GM12878 (cell line): ENCODE measurements around the gene SLC4A9. TPM values are rescaled to one million over a fixed set of nuclear protein-coding genes. Genes with fewer than 3 reads are reported as not detected.

ENCODE experiments used
- ATAC-seq: fragments of 200-7000 bp; cut with Tn5 transposase; 3 replicates; pipeline ENCODE4 v1.9.1; 2020; ENCODE audit warnings: mild to moderate bottlenecking, moderate library complexity
- BruUV-seq: library from RNA; stranded (reverse); fragments of 400-500 nt; replicated peaks from 2 replicates; lab custom pipeline; 2021; lab: Mats Ljungman, UMichigan
- CTCF ChIA-PET: fragments of 300-600 bp; sonication (Branson Sonifier 250); formaldehyde crosslinking; extraction: SDS; loops from one replicate; lab custom pipeline; 2021; ENCODE audit warnings: inconsistent platforms; lab: Yijun Ruan, JAX
- POLR2A ChIA-PET: fragments of 350-600 bp; formaldehyde crosslinking; extraction: SDS; loops from one replicate; lab custom pipeline; 2021; ENCODE audit warnings: inconsistent platforms; lab: Charles Lee
- RAD21 ChIA-PET: fragments of 300-600 bp; sonication (Branson Sonifier 250); formaldehyde crosslinking; loops from one replicate; lab custom pipeline; 2023; ENCODE audit warnings: antibody characterized with exemption; ENCODE audit not compliant: unreplicated experiment; lab: Charles Lee
- SMC1A ChIA-PET: fragments of 300-600 bp; sonication (Branson Sonifier 250); formaldehyde crosslinking; loops from one replicate; lab custom pipeline; 2023; ENCODE audit not compliant: unreplicated experiment, uncharacterized antibody; lab: Charles Lee
- DNase-seq: peaks from one replicate; pipeline ENCODE4 v3.0.0-alpha.2; 2011; ENCODE audit warnings: low read depth, low spot score
- FAIRE-seq: peaks from 3 replicates; lab custom pipeline; 2011; peaks lifted over from hg19 to GRCh38; lab: Jason Lieb, UNC
- H2AFZ ChIP-seq: 2 replicates; pipeline ENCODE4 v1.6.0; 2011; ENCODE audit warnings: low read depth, low read length, control low read depth; ENCODE audit not compliant: control insufficient read depth
- H3K27ac ChIP-seq: 2 replicates; pipeline ENCODE4 v1.5.1; 2011; ENCODE audit warnings: control low read depth; ENCODE audit not compliant: control insufficient read depth, insufficient read depth
- H3K27me3 ChIP-seq, 2 experiments: replicated peaks in 1 of 2; 2 replicates each; pipeline versions ENCODE4 v1.6.0 to v1.6.1; 2011; ENCODE audit warnings: low read length in 1 of 2; ENCODE audit not compliant: control insufficient read depth in 2 of 2, insufficient read depth in 2 of 2
- H3K36me3 ChIP-seq, 2 experiments: 2 replicates each; pipeline ENCODE4 v1.5.1; 2011; ENCODE audit warnings: low read length in 1 of 2; ENCODE audit not compliant: control insufficient read depth in 2 of 2, insufficient read depth in 2 of 2
- H3K4me1 ChIP-seq: 2 replicates; pipeline ENCODE4 v1.6.1; 2011; ENCODE audit warnings: mild to moderate bottlenecking, low read length, moderate library complexity, mixed read lengths; ENCODE audit not compliant: control insufficient read depth, insufficient read depth
- H3K4me2 ChIP-seq: 2 replicates; pipeline ENCODE4 v1.6.0; 2011; ENCODE audit warnings: control low read depth; ENCODE audit not compliant: control insufficient read depth, insufficient read depth
- H3K4me3 ChIP-seq: fragments of 200-600 bp; sonication (generic); 2 replicates; pipeline ENCODE4 v1.5.1; 2016
- H3K79me2 ChIP-seq: 2 replicates; pipeline ENCODE4 v1.6.0; 2011; ENCODE audit warnings: low read length; ENCODE audit not compliant: control insufficient read depth, insufficient read depth
- H3K9ac ChIP-seq: 2 replicates; pipeline ENCODE4 v1.8.0; 2011; ENCODE audit warnings: low read length, control low read depth, mixed read lengths; ENCODE audit not compliant: control insufficient read depth, insufficient read depth
- H3K9me3 ChIP-seq: replicated peaks from 3 replicates; pipeline ENCODE4 v1.5.1; 2011; ENCODE audit warnings: mild to moderate bottlenecking, low read length; ENCODE audit not compliant: control insufficient read depth, insufficient read depth
- H4K20me1 ChIP-seq: 2 replicates; pipeline ENCODE4 v1.6.0; 2011; ENCODE audit not compliant: control insufficient read depth, insufficient read depth
- CUX1 ChIP-seq: IDR thresholded peaks from 2 replicates; pipeline ENCODE4 v1.6.1; 2012; ENCODE audit warnings: improper control_type of control experiment, low read depth, low read length; ENCODE audit not compliant: insufficient replicate concordance
- HDAC6 ChIP-seq: fragments of 200-600 bp; sonication (generic); IDR thresholded peaks from one replicate; pipeline ENCODE4 v1.8.0; 2017; ENCODE audit warnings: antibody characterized with exemption; ENCODE audit not compliant: unreplicated experiment
- JUND ChIP-seq: IDR thresholded peaks from 2 replicates; pipeline ENCODE4 v1.6.1; 2012; ENCODE audit warnings: low read depth, mild to moderate bottlenecking, low read length, improper control_type of control experiment, moderate library complexity
- MEF2B ChIP-seq: fragments of 450-650 bp; IDR thresholded peaks from 2 replicates; pipeline ENCODE4 v1.6.1; 2018; ENCODE audit warnings: mild to moderate bottlenecking, moderate library complexity; ENCODE audit not compliant: partially characterized antibody, poor library complexity, severe bottlenecking
- RFX5 ChIP-seq: IDR thresholded peaks from 2 replicates; pipeline ENCODE4 v1.6.1; 2011; ENCODE audit warnings: low read depth, low read length, improper control_type of control experiment
- RUNX3 ChIP-seq: IDR thresholded peaks from 2 replicates; pipeline ENCODE4 v1.6.1; 2012; ENCODE audit warnings: low read length, inconsistent platforms
- SMAD1 ChIP-seq: fragments of 450-650 bp; IDR thresholded peaks from 2 replicates; pipeline ENCODE4 v1.6.1; 2018; ENCODE audit warnings: mild to moderate bottlenecking, low read depth; ENCODE audit not compliant: partially characterized antibody
- SMARCA5 ChIP-seq: fragments of 450-650 bp; IDR thresholded peaks from 2 replicates; pipeline ENCODE4 v1.6.1; 2017; ENCODE audit warnings: mild to moderate bottlenecking
- ZBED1 ChIP-seq: IDR thresholded peaks from 2 replicates; pipeline ENCODE4 v1.6.1; 2016; ENCODE audit warnings: borderline replicate concordance
- ZNF24 ChIP-seq: fragments of 450-650 bp; IDR thresholded peaks from 2 replicates; pipeline ENCODE4 v1.6.1; 2017; ENCODE audit warnings: antibody characterized with exemption, mild to moderate bottlenecking
- ZNF274 ChIP-seq: IDR thresholded peaks from one replicate; pipeline ENCODE4 v1.8.0; 2011; ENCODE audit not compliant: insufficient read length, insufficient read depth
- WGBS: methylation state at CpG from one replicate; pipeline ENCODE4 v1.1.6; 2016; ENCODE audit warnings: low lambda C conversion rate; ENCODE audit not compliant: insufficient replicate concordance, insufficient coverage; ENCODE audit errors: missing lambda C conversion rate; 5-methylcytosine and 5-hydroxymethylcytosine counted together
- in situ Hi-C: fragments of 300-500 bp; cut with MboI; formaldehyde crosslinking; loops from 9 replicates; pipeline ENCODE4 v1.14.3; 2018; ENCODE audit warnings: mixed read lengths
- intact Hi-C: fragments of 100-400 bp; cut with micrococcal nuclease; formaldehyde crosslinking; loops from one replicate; pipeline ENCODE4 v1.14.2; 2022; ENCODE audit not compliant: unreplicated experiment
- polyA plus RNA-seq, 11 experiments: library from polyadenylated mRNA; depleted of rRNA in 4 of 11; unstranded in 6 of 11; stranded (reverse) in 5 of 11; fragments of >200 nt; fragmentation: Nextera tagmentation in 4 of 11; fragmentation: Illumina TruSeq in 1 of 11; extraction: Ambion mirVana in 4 of 11; extraction: Trizol in 1 of 11; gene quantifications; 1 replicate in 1 of 11; 2 replicates in 10 of 11; pipeline versions ENCODE4 v1.2.1 to v1.2.3, GENCODE V29; 2011 to 2016; ENCODE audit warnings: inconsistent platforms in 2 of 11, missing spikeins in 2 of 11, low read depth in 1 of 11
- total RNA-seq, 4 experiments: library from RNA; depleted of rRNA in 3 of 4; stranded (reverse); fragments of >200 nt in 3 of 4; fragmentation: Illumina TruSeq in 1 of 4; extraction: Trizol in 1 of 4; gene quantifications; 2 replicates each; pipeline versions ENCODE4 v1.2.1 to v1.2.3, GENCODE V29; 2013 to 2021
- TF ChIP-seq, protein P1 (sequence below): IDR thresholded peaks from 2 replicates; pipeline ENCODE4 v1.6.1; 2012; ENCODE audit warnings: low read depth, low read length, improper control_type of control experiment
- TF ChIP-seq, protein P2 (sequence below): IDR thresholded peaks from 2 replicates; pipeline ENCODE4 v1.6.1; 2012; ENCODE audit warnings: low read length, inconsistent platforms

SLC4A9 gene
- total and polyA plus RNA-seq, 10 of the 15 experiments (the other 5 are each of a cell fraction or from before 2014, with no cell fraction given), result 0.03 to 0.05 (median 0.05) TPM; not detected in 7

DNA sequence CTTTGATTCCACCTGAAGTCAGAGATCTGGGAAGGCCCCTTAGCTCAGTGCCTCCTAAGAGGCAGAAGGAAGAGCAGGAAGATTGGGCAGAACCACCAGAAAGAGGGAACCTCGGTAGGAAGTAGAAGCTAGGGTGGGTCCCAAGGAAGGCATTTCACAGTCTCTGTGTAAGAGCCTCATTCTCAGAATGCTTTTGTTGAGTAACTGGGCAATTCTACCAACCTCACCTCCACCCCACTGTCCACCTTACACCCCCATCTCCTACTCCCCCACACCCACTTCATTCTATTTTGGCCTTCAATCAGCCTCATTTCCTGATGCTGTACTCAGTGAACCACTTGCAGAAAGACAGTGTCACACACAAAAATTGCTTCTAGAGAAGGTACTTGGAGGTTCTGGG lies 17.1 kb upstream of the SLC4A9 start:
- ChIA-PET RAD21 (interaction anchor here (9.2 kb wide), 1 partner anchor 97 kb away, joined by 131 read pairs; no protein-coding TSS in a partner anchor), CTCF (interaction anchor here (1.1 to 16.9 kb wide), 5 partner anchors 9 to 173 kb away, joined by 3 to 774 read pairs (median 10); no protein-coding TSS in a partner anchor), POLR2A (interaction anchor here (0.5 to 1.0 kb wide), 2 partner anchors 14 to 50 kb away, joined by 3 read pairs; no protein-coding TSS in a partner anchor), SMC1A (interaction anchor here (0.6 to 2.0 kb wide), 4 partner anchors 9 to 359 kb away, joined by 3 to 8 read pairs (median 5); no protein-coding TSS in a partner anchor)
- no TSS peak for BruUV-seq
- Histone ChIP-seq H3K27ac (peak overlapping the region; percentile 72), H3K4me1 (peaks cover 42% of the 10 kb centered on the region), H3K9ac (no peak overlapping the region; the same call in 1 of the 2 replicates), H4K20me1 (no peaks in the 10 kb centered on the region), H3K79me2 (peaks cover 3% of the 10 kb centered on the region), H3K9me3 (no peaks in the 10 kb centered on the region), H3K36me3 (no peaks in the 10 kb centered on the region), H2AFZ (peak overlapping the region; percentile 80), H3K4me3 (no peak overlapping the region), H3K4me2 (peak overlapping the region; percentile 69), H3K27me3 (no peaks in the 10 kb centered on the region)
- TF ChIP-seq CUX1 (no peak), HDAC6 (no peak), SMAD1 (no peak), RUNX3 (no peak), SMARCA5 (no peak), MEF2B (no peak), ZNF274 (no peak), ZBED1 (no peak), RFX5 (no peak), JUND (no peak), ZNF24 (no peak)
- TF ChIP-seq, protein P1, sequence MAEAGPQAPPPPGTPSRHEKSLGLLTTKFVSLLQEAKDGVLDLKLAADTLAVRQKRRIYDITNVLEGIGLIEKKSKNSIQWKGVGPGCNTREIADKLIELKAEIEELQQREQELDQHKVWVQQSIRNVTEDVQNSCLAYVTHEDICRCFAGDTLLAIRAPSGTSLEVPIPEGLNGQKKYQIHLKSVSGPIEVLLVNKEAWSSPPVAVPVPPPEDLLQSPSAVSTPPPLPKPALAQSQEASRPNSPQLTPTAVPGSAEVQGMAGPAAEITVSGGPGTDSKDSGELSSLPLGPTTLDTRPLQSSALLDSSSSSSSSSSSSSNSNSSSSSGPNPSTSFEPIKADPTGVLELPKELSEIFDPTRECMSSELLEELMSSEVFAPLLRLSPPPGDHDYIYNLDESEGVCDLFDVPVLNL, result no peak
- TF ChIP-seq, protein P2, sequence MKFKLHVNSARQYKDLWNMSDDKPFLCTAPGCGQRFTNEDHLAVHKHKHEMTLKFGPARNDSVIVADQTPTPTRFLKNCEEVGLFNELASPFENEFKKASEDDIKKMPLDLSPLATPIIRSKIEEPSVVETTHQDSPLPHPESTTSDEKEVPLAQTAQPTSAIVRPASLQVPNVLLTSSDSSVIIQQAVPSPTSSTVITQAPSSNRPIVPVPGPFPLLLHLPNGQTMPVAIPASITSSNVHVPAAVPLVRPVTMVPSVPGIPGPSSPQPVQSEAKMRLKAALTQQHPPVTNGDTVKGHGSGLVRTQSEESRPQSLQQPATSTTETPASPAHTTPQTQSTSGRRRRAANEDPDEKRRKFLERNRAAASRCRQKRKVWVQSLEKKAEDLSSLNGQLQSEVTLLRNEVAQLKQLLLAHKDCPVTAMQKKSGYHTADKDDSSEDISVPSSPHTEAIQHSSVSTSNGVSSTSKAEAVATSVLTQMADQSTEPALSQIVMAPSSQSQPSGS, result no peak
- in situ Hi-C loops, result no loop called here
- FAIRE-seq, result no peak
- intact Hi-C loops, result no loop called here
- ATAC-seq, result no peak; the same call in 1 of the 3 replicates
- WGBS, result 50% methylated on average over 1 of the region's 1 CpG
- DNase-seq, result no peak
